HG03064 (cell line): ENCODE measurements around the gene C6orf47.
A peak's percentile ranks its signal among the peaks of the same experiment; 100 is the strongest.
"Not testable (repeated sequence)": the region's sequence is repeated elsewhere in the genome, so short reads cannot be mapped to it uniquely, and the experiment has no call there.

ENCODE experiments used
- ATAC-seq: cut with Tn5 transposase; IDR thresholded peaks from one replicate; pipeline ENCODE4 v1.9.1; 2021; ENCODE audit warnings: low read depth; ENCODE audit not compliant: unreplicated experiment

C6orf47 gene

GRCh38 chr6:31660381-31661261 is at the start of gene C6orf47:
Gene C6orf47 (minus strand): TSS chr6:31660778. CDS start chr6:31659947, 831 bp downstream.
- peak; percentile 44 for ATAC-seq

- not testable (repeated sequence) for ATAC-seq
Observed at GRCh38 chr6:31709157-31709556, 48.6 kb upstream of the C6orf47 start.

GRCh38 chr6:31708224-31708623 is 47.6 kb upstream of the C6orf47 start:
- no peak for ATAC-seq

GRCh38 chr6:31707701-31708100 is 47.1 kb upstream of the C6orf47 start:
- ATAC-seq = no peak

GRCh38 chr6:31706599-31706998 is 46.0 kb upstream of the C6orf47 start, which contains the start of gene LY6G6F:
Gene LY6G6F (plus strand): TSS chr6:31706866. CDS start chr6:31706907, 41 bp downstream.
- no peak for ATAC-seq

- no peak for ATAC-seq
Observed at GRCh38 chr6:31705931-31706330, 45.4 kb upstream of the C6orf47 start.

GRCh38 chr6:31702819-31703716 is 42.5 kb upstream of the C6orf47 start, which contains the start of gene ABHD16A:
Gene ABHD16A (minus strand): TSS chr6:31703324. CDS start chr6:31703281, 43 bp downstream.
- peak; percentile 80 for ATAC-seq

- no peak for ATAC-seq
Observed at GRCh38 chr6:31702405-31702818, 41.8 kb upstream of the C6orf47 start.

- ATAC-seq = no peak
Observed at GRCh38 chr6:31701666-31702404, 41.3 kb upstream of the C6orf47 start.

- no peak for ATAC-seq
Observed at GRCh38 chr6:31700740-31701401, 40.3 kb upstream of the C6orf47 start.

- no peak for ATAC-seq
Observed at GRCh38 chr6:31697555-31697954, 37.0 kb upstream of the C6orf47 start.

- ATAC-seq = no peak
Observed at GRCh38 chr6:31693535-31693934, 33.0 kb upstream of the C6orf47 start.

- ATAC-seq = no peak
Observed at GRCh38 chr6:31692886-31693285, 32.3 kb upstream of the C6orf47 start.

GRCh38 chr6:31692353-31692752 is 31.8 kb upstream of the C6orf47 start:
- no peak for ATAC-seq

- ATAC-seq = no peak
Observed at GRCh38 chr6:31691564-31692108, 31.1 kb upstream of the C6orf47 start.

GRCh38 chr6:31691078-31691463 is 30.5 kb upstream of the C6orf47 start:
- no peak for ATAC-seq

- ATAC-seq = no peak
Observed at GRCh38 chr6:31690231-31691077, 29.9 kb upstream of the C6orf47 start.

- no peak for ATAC-seq
Observed at GRCh38 chr6:31689249-31690110, 28.9 kb upstream of the C6orf47 start.
